SK-N-SH treated with all-trans-retinoic acid at 6 μM for 48 hours (cell line): ENCODE data around the gene HSPA8.

Experiments
- CSDC2 ChIP-seq: fragments of 250-450 bp; sonication (Bioruptor Pico); IDR thresholded peaks from 2 replicates; pipeline ENCODE4 v1.5.0; 2020; ENCODE audit warnings: mild to moderate bottlenecking, moderate library complexity
- ISL1 ChIP-seq: fragments of 250-450 bp; sonication (Bioruptor Pico); IDR thresholded peaks from 2 replicates; pipeline ENCODE4 v2.1.2; 2022; ENCODE audit warnings: mild to moderate bottlenecking, moderate library complexity
- RARB ChIP-seq: fragments of 250-450 bp; sonication (Bioruptor Pico); IDR thresholded peaks from 2 replicates; pipeline ENCODE4 v1.8.0; 2021; ENCODE audit warnings: mild to moderate bottlenecking, moderate library complexity
- ZFP3 ChIP-seq: fragments of 250-450 bp; sonication (Bioruptor Pico); IDR thresholded peaks from 2 replicates; pipeline ENCODE4 v1.5.0; 2020; ENCODE audit warnings: mild to moderate bottlenecking, moderate library complexity
- ZFP30 ChIP-seq: fragments of 450-650 bp; formaldehyde crosslinking; IDR thresholded peaks from 2 replicates; pipeline ENCODE4 v1.5.0; 2022; ENCODE audit warnings: mild to moderate bottlenecking, moderate library complexity
- ZNF70 ChIP-seq: fragments of 450-650 bp; formaldehyde crosslinking; IDR thresholded peaks from 2 replicates; pipeline ENCODE4 v1.5.0; 2020; ENCODE audit warnings: mild to moderate bottlenecking, moderate library complexity
- ZNF8 ChIP-seq: fragments of 450-650 bp; formaldehyde crosslinking; IDR thresholded peaks from 2 replicates; pipeline ENCODE4 v1.5.0; 2020; ENCODE audit warnings: mild to moderate bottlenecking, moderate library complexity
- TF ChIP-seq, protein P1 (sequence below): fragments of 250-450 bp; sonication (Bioruptor Pico); IDR thresholded peaks from 2 replicates; pipeline ENCODE4 v1.5.1; 2020; ENCODE audit warnings: low read depth, mild to moderate bottlenecking, moderate library complexity

DNA sequence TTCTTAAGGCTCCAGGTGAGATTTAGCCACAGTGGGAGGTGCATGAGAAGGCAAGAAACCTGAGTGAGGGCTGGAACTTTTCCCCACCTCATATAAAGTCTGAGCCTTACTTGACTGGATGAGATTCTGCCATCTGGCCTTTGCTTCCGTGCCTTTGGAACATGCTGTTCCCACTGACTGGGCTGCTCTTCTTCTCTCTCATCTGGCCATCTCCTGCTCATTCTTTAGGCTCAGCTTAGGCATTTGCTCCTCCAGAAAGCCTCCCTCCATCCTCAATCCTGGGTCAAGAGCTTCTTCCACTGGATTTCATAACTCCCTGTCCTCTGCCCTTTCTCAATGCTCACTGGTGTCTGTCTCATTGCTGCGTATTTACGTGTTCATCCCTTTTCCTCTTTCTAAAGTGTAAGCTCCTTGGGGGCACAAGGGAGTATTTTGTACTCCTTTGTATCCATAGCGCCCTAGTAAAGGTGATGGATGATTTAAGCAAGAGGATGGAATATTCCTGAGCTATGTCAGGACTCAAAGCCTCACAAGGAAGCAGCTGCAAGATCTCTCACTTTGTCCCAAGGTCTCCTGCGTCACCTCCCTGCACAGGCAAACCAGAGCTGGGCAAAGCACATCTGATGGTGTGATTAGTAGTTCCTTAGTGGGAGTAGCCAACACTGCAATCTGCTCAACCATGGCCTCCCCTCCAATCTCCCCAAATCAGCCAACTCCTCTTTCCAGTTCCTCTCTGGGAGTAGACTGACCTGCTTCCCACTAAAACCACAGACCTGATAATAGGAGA, 15.3 kb downstream of the HSPA8 start:
- TF ChIP-seq RARB = no peak
- no peak for TF ChIP-seq CSDC2 (CRISPR knock-in tag)
- TF ChIP-seq ZFP30 = no peak
- TF ChIP-seq, protein P1, sequence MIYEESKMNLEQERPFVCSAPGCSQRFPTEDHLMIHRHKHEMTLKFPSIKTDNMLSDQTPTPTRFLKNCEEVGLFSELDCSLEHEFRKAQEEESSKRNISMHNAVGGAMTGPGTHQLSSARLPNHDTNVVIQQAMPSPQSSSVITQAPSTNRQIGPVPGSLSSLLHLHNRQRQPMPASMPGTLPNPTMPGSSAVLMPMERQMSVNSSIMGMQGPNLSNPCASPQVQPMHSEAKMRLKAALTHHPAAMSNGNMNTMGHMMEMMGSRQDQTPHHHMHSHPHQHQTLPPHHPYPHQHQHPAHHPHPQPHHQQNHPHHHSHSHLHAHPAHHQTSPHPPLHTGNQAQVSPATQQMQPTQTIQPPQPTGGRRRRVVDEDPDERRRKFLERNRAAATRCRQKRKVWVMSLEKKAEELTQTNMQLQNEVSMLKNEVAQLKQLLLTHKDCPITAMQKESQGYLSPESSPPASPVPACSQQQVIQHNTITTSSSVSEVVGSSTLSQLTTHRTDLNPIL (CRISPR knock-in tag) = no peak
- TF ChIP-seq ZFP3 (CRISPR knock-in tag) = no peak
- TF ChIP-seq ZNF70 (CRISPR knock-in tag) = no peak
- TF ChIP-seq ISL1 (CRISPR knock-in tag) = no peak
- TF ChIP-seq ZNF8 (CRISPR knock-in tag) = no peak
